Measurements from ENCODE around the gene CHPF. TPM values are rescaled to one million over a fixed set of nuclear protein-coding genes. Genes with fewer than 3 reads are reported as not detected.

Gene CHPF
- total RNA-seq, 1 experiment from 2014 or later, result 17.5 TPM

DNA sequence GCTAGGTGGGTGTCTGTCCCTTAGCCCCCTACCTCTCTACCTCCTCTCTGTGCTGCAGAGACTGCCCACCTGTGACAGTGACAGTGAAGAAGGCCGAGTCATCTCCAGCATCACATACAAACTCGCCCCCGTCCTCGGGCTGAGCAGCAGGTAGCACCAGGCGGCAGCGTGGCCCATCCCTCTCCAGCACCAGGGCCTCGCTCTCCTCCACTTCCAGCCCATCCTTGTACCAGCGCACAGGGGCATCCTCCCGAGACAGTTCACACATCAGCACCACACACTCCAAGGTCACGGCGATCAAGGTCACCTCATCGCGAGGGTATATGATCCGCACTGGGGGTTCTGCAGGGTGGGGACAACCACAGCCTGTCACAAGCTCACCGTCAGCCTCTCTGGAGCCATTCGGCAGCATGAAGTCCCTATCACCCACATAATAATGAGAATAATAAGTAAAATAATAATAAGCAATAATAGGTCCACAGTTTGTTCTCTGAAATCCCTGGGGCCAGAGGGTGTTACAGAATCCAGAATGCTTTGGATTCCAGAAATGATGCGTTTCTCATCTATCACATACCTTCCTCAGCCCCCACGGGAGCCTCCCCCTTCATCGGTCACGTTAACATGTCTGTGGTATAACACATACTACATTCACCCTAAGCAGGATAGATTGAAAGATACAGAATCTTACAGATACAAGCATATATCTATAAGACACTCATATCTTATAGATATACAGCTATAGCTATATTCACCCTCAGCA, 15.7 kb upstream of the CHPF start:
- H3K27me3 ChIP-seq (ENCODE audit: control insufficient read depth, insufficient read depth, low read length), result no peaks in the 10 kb centered on the region
- no peak overlapping the region for H3K27ac ChIP-seq (ENCODE audit: low read length)
- in situ Hi-C loops (cut with HindIII; ENCODE audit: low pct_unique_long_range_greater_than_20kb, low sequenced_read_pairs) (no loop called here), intact Hi-C loops (cut with micrococcal nuclease; ENCODE audit: unreplicated experiment) (no loop called here)
- DNase-seq (ENCODE audit: low read depth, low spot score) (no peak), ATAC-seq (no peak)
- no peaks in the 10 kb centered on the region for H3K9me3 ChIP-seq (ENCODE audit: control insufficient read depth, insufficient read depth, low read depth, low read length)
- BruUV-seq (replicated peaks), result no TSS peak
- TF ChIP-seq CTCF (IDR thresholded peaks at IDR 0.05), result no peak
- TF ChIP-seq POLR2AphosphoS5 (IDR thresholded peaks at IDR 0.05; ENCODE audit: low read depth, low read length), result no peak
- TF ChIP-seq, protein P1, sequence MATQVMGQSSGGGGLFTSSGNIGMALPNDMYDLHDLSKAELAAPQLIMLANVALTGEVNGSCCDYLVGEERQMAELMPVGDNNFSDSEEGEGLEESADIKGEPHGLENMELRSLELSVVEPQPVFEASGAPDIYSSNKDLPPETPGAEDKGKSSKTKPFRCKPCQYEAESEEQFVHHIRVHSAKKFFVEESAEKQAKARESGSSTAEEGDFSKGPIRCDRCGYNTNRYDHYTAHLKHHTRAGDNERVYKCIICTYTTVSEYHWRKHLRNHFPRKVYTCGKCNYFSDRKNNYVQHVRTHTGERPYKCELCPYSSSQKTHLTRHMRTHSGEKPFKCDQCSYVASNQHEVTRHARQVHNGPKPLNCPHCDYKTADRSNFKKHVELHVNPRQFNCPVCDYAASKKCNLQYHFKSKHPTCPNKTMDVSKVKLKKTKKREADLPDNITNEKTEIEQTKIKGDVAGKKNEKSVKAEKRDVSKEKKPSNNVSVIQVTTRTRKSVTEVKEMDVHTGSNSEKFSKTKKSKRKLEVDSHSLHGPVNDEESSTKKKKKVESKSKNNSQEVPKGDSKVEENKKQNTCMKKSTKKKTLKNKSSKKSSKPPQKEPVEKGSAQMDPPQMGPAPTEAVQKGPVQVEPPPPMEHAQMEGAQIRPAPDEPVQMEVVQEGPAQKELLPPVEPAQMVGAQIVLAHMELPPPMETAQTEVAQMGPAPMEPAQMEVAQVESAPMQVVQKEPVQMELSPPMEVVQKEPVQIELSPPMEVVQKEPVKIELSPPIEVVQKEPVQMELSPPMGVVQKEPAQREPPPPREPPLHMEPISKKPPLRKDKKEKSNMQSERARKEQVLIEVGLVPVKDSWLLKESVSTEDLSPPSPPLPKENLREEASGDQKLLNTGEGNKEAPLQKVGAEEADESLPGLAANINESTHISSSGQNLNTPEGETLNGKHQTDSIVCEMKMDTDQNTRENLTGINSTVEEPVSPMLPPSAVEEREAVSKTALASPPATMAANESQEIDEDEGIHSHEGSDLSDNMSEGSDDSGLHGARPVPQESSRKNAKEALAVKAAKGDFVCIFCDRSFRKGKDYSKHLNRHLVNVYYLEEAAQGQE (IDR thresholded peaks at IDR 0.05; ENCODE audit: insufficient read depth in 1 of 2, low read depth in 2 of 2, low read length in 1 of 2), result no peak
- TF ChIP-seq TCF7L2 (IDR thresholded peaks at IDR 0.05; ENCODE audit: low read depth, low read length), result no peak
- no peak for TF ChIP-seq SIN3A (IDR thresholded peaks at IDR 0.05; ENCODE audit: borderline replicate concordance, insufficient read depth, low read depth, low read length)
- ChIA-PET CTCF (interaction anchor here (0.7 to 2.0 kb wide), 4 partner anchors 8 to 130 kb away, joined by 3 to 6 read pairs (median 6); no protein-coding TSS in a partner anchor), POLR2A (interaction anchor here (0.6 kb wide), 1 partner anchor 131 kb away, joined by 3 read pairs; no protein-coding TSS in a partner anchor)
- no peaks in the 10 kb centered on the region for H3K36me3 ChIP-seq (ENCODE audit: control insufficient read depth, insufficient read depth, low read length)
- no peak overlapping the region for H3K4me3 ChIP-seq (ENCODE audit: low read depth in 2 of 2, low read length in 2 of 2)
- H3K4me1 ChIP-seq (ENCODE audit: control insufficient read depth, insufficient read depth, low read length), result peaks cover 7% of the 10 kb centered on the region

DNA sequence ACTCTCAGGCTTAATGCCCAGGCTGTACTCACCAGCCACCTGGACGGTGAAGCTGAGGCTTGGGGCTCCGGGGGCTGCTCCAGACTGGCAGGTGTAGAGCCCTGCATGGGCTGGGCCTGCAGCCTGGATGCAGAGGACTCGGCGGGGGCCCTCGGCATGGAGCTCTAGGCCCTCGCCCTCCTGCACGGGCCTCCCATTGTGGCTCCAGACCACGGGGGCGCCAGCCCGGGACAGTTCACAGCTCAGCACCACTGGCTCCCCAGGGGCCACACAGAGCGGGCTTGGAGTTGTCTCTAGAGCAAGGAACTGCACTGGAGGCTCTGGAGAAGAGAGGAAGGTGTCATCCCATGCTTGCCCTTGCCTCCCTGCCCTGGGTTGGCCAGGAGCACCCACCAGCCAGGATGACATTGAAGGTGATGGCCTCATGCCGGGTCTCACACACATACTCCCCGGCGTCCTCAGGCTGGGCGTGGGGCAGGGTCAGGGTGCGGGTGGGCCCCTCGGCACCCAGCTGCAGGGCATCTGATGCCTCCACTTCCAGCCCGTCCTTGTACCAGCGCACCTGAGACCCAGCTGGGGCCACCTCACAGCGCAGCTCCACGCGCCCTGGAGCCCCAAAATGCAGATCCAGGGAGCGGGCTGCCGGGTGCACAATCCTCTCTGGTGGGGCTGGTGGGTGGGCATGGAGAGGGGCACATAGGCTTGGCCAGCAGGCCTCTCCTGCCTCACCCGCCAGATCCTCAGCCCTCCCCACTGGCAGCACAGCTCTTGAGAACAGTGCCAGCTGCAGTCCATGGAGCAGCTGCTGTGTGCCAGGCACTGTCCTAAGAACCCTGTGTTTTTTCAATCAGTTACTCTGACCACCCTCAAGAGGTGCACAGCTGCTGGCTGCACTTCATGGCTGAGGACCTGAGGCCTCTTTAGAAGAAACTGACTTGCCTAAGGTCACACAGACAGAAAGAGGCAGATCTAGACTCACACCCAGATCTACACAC, 14.5 kb upstream of the CHPF start:
- Histone ChIP-seq H3K4me3 (ENCODE audit: low read depth in 2 of 2, low read length in 2 of 2) (no peak overlapping the region), H3K27ac (ENCODE audit: low read length) (no peak overlapping the region), H3K27me3 (ENCODE audit: control insufficient read depth, insufficient read depth, low read length) (no peaks in the 10 kb centered on the region), H3K9me3 (ENCODE audit: control insufficient read depth, insufficient read depth, low read depth, low read length) (no peaks in the 10 kb centered on the region), H3K36me3 (ENCODE audit: control insufficient read depth, insufficient read depth, low read length) (no peaks in the 10 kb centered on the region), H3K4me1 (ENCODE audit: control insufficient read depth, insufficient read depth, low read length) (peaks cover 7% of the 10 kb centered on the region)
- POLR2A ChIA-PET, result no interaction called here
- DNase-seq (ENCODE audit: low read depth, low spot score) (no peak), ATAC-seq (no peak)
- CTCF ChIA-PET, result no interaction called here
- no TSS peak for BruUV-seq (replicated peaks)
- in situ Hi-C loops (cut with HindIII; ENCODE audit: low pct_unique_long_range_greater_than_20kb, low sequenced_read_pairs), result no loop called here
- intact Hi-C loops (cut with micrococcal nuclease; ENCODE audit: unreplicated experiment), result no loop called here
- TF ChIP-seq TCF7L2 (IDR thresholded peaks at IDR 0.05; ENCODE audit: low read depth, low read length) (no peak), CTCF (IDR thresholded peaks at IDR 0.05) (no peak), POLR2AphosphoS5 (IDR thresholded peaks at IDR 0.05; ENCODE audit: low read depth, low read length) (no peak), SIN3A (IDR thresholded peaks at IDR 0.05; ENCODE audit: borderline replicate concordance, insufficient read depth, low read depth, low read length) (no peak)
- TF ChIP-seq, protein P1 (IDR thresholded peaks at IDR 0.05; ENCODE audit: insufficient read depth in 1 of 2, low read depth in 2 of 2, low read length in 1 of 2), result no peak

Data from Panc1 (cell line).